ENCODE measurements around the gene AFF3. TPM values are rescaled to one million over a fixed set of nuclear protein-coding genes. Genes with fewer than 3 reads are reported as not detected.
"Not testable (repeated sequence)": the region's sequence is repeated elsewhere in the genome, so short reads cannot be mapped to it uniquely, and the experiment has no call there.

AFF3 gene
- total and polyA plus RNA-seq, 10 of the 15 experiments (the other 5 are each of a cell fraction or from before 2014, with no cell fraction given), result 0.26 to 5.5 (median 3.0) TPM

DNA sequence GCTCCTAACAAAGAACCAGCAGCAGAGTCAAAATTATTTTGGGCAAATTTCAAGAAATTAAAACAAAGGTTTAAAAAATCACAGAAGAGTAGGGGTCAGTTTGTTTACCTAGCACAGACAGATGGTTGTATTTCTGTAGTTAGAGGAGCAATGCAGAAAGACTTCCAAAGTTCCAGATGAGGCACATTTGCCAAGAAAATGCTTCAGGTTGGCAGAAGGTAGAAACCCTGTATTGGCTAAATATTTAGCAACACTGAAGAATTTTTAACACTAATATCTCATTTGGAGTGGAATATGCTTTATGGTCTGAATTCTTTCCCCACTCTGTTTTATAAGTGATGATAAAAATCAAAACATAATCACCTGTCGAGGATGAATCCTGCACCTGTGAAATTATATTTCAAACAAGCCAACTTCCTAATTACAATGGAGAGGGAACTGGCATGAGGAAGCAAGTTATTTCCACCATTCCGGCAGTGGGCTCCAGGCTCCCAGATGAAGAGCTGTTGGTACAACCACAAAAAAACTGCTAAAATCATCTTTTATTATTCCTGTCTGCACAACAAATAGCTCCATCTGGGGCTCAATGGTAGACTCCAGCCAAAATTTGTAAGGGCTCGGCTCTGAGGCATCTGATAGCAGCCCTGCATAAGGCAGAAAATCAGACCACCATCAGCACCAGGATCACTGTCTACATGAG lies 366.0 kb downstream of the AFF3 start (continued):
- TF ChIP-seq MTA3 (IDR thresholded peaks at IDR 0.05; ENCODE audit: borderline replicate concordance, low read length) (no peak), SUPT20H (IDR thresholded peaks at IDR 0.05; ENCODE audit: borderline replicate concordance, control insufficient read depth, low read depth, low read length) (no peak), RAD21 (IDR thresholded peaks at IDR 0.05; ENCODE audit: insufficient read depth, low read depth, low read length) (no peak)
- TF ChIP-seq, protein P1, sequence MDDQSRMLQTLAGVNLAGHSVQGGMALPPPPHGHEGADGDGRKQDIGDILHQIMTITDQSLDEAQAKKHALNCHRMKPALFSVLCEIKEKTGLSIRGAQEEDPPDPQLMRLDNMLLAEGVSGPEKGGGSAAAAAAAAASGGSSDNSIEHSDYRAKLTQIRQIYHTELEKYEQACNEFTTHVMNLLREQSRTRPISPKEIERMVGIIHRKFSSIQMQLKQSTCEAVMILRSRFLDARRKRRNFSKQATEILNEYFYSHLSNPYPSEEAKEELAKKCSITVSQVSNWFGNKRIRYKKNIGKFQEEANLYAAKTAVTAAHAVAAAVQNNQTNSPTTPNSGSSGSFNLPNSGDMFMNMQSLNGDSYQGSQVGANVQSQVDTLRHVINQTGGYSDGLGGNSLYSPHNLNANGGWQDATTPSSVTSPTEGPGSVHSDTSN (IDR thresholded peaks at IDR 0.05; ENCODE audit: insufficient replicate concordance, low read depth, low read length), result no peak

DNA sequence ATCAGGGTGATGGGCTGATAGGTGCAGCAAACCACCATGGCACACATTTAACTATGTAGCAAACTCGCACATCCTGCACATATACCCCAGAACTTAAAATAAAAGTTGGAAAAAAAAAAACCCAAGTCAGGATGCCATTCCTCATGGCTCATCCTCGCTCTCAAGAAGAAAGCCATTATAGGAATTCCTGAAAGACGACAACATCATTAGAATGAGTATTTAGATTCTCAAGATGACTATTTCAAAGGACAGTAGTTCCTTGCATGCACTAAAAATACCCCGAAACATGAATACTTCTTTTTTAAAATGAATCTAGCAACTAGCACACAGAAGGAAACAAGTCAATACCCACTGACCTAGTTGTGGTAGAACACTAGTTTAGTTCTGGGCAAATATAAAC lies 366.8 kb downstream of the AFF3 start:
- 19% methylated on average over 4 of the region's 4 CpGs for WGBS (ENCODE audit: insufficient coverage, insufficient replicate concordance, low lambda C conversion rate, missing lambda C conversion rate)
- TF ChIP-seq ZBED1 (IDR thresholded peaks at IDR 0.05; ENCODE audit: borderline replicate concordance) (no peak), MEF2A (IDR thresholded peaks at IDR 0.05; ENCODE audit: insufficient read depth, low read depth, low read length) (peak; percentile 59; the same call in 1 of the 2 replicates), CREM (IDR thresholded peaks at IDR 0.05; ENCODE audit: low read depth) (no peak), NFIC (IDR thresholded peaks at IDR 0.05; ENCODE audit: low read depth, low read length) (peak; percentile 31; the same call in 1 of the 2 replicates)
- ChIA-PET SMC1A (ENCODE audit: uncharacterized antibody, unreplicated experiment) (no interaction called here), RAD21 (ENCODE audit: unreplicated experiment) (no interaction called here), POLR2A (no interaction called here), CTCF (no interaction called here)
- ATAC-seq, result no peak
- intact Hi-C loops (cut with micrococcal nuclease; ENCODE audit: unreplicated experiment) (no loop called here), in situ Hi-C loops (cut with MboI) (no loop called here)
- H3K9ac ChIP-seq (ENCODE audit: control insufficient read depth, insufficient read depth, low read length), result no peak overlapping the region
- no peaks in the 10 kb centered on the region for H3K4me1 ChIP-seq (ENCODE audit: control insufficient read depth, insufficient read depth, low read length)
- H3K27me3 ChIP-seq (replicated peaks in 1 of 2; ENCODE audit: control insufficient read depth in 2 of 2, insufficient read depth in 2 of 2, low read length in 1 of 2), result no peaks in the 10 kb centered on the region
- H3K9me3 ChIP-seq (replicated peaks; ENCODE audit: control insufficient read depth, insufficient read depth, low read length), result no peaks in the 10 kb centered on the region
- no peak overlapping the region for H3K4me2 ChIP-seq (ENCODE audit: control insufficient read depth, insufficient read depth)
- no peaks in the 10 kb centered on the region for H4K20me1 ChIP-seq (ENCODE audit: control insufficient read depth, insufficient read depth)
- H3K79me2 ChIP-seq (ENCODE audit: control insufficient read depth, insufficient read depth, low read length), result no peaks in the 10 kb centered on the region
- H3K4me3 ChIP-seq, result no peak overlapping the region
- no peak overlapping the region for H2AFZ ChIP-seq (ENCODE audit: control insufficient read depth, low read depth, low read length)
- no peak for FAIRE-seq
- H3K36me3 ChIP-seq (ENCODE audit: control insufficient read depth in 2 of 2, insufficient read depth in 2 of 2, low read length in 1 of 2), result no peaks in the 10 kb centered on the region
- no peak for DNase-seq (ENCODE audit: low read depth, low spot score)
- no peak overlapping the region for H3K27ac ChIP-seq (ENCODE audit: control insufficient read depth, insufficient read depth)
- BruUV-seq (replicated peaks), result no TSS peak

DNA sequence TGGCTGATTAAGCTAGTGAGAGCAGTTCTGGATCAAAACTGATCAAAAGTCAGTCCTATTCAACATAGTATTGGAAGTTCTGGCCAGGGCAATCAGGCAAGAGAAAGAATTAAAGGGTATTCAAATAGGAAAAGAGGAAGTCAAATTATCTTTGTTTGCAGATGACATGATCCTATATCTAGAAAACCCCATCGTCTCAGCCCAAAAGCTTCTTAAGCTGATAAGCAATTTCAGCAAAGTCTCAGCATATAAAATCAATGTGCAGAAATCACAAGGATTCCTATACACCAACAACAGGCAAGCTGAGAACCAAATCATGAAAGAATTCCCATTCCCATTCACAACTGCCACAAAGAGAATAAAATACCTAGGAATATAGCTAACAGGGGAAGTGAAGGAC lies 368.7 kb downstream of the AFF3 start:
- H3K27ac ChIP-seq (ENCODE audit: control insufficient read depth, insufficient read depth); ATAC-seq; H3K4me2 ChIP-seq (ENCODE audit: control insufficient read depth, insufficient read depth); CTCF ChIA-PET; H2AFZ ChIP-seq (ENCODE audit: control insufficient read depth, low read depth, low read length); POLR2A ChIA-PET; FAIRE-seq; H3K36me3 ChIP-seq (ENCODE audit: control insufficient read depth in 2 of 2, insufficient read depth in 2 of 2, low read length in 1 of 2); H3K79me2 ChIP-seq (ENCODE audit: control insufficient read depth, insufficient read depth, low read length); DNase-seq (ENCODE audit: low read depth, low spot score); H3K9me3 ChIP-seq (replicated peaks; ENCODE audit: control insufficient read depth, insufficient read depth, low read length); H3K4me3 ChIP-seq; H3K27me3 ChIP-seq (replicated peaks in 1 of 2; ENCODE audit: control insufficient read depth in 2 of 2, insufficient read depth in 2 of 2, low read length in 1 of 2); in situ Hi-C loops (cut with MboI); BruUV-seq (replicated peaks); H4K20me1 ChIP-seq (ENCODE audit: control insufficient read depth, insufficient read depth); H3K9ac ChIP-seq (ENCODE audit: control insufficient read depth, insufficient read depth, low read length); intact Hi-C loops (cut with micrococcal nuclease; ENCODE audit: unreplicated experiment); RAD21 ChIA-PET (ENCODE audit: unreplicated experiment); H3K4me1 ChIP-seq (ENCODE audit: control insufficient read depth, insufficient read depth, low read length); SMC1A ChIA-PET (ENCODE audit: uncharacterized antibody, unreplicated experiment): not testable (repeated sequence)
- WGBS (ENCODE audit: insufficient coverage, insufficient replicate concordance, low lambda C conversion rate, missing lambda C conversion rate), result 0% methylated on average over 1 of the region's 1 CpG

All from GM12878 (cell line).